ENCODE measurements around the gene FOXE3. TPM values are rescaled to one million over a fixed set of nuclear protein-coding genes. Genes with fewer than 3 reads are reported as not detected.

The FOXE3 gene
- total and polyA plus RNA-seq, 10 of the 15 experiments (the other 5 are each of a cell fraction or from before 2014, with no cell fraction given) = 0.13 TPM; not detected in 9

DNA sequence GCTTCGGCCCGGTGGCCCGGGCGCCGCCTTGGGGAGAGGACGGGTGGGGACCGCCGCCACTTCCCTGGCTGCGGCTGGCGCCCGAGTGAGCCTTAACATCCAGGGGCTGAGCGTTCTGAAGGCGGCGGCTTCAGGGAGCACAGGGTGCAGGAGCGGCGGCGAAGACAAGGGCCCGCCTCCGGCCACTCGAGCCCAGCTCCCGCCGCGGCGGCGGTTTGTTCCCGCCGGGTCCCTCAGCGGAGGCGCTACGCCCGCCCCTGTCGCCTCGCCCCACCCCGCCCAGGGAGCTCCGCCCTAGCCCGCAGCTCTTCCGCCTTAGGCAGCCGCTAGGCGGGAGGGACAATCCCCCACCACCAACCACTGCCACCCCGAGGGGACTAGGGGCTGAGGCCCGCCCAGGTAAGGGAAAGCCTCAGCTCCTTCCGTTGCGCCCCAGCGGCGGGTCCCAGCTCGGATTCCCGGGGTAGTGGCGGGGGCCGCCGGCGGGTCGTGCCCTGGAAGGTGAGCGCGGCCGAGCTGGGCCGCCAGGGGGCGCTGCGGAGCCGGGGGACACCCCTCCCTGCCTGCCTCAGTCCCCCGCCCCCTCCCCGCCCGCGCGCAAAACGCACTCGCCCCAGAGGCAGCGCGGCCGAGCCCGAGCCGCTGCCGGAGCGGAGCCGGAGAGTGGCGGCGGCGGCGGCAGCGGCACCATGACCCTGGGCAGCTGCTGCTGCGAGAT is 21.5 kb downstream of the FOXE3 start, which contains the start of gene FOXD2:
TSS of gene FOXD2 (plus strand) at position 598 of the 718 bp plus-strand sequence. CDS start at position 690, 92 bp downstream.
- intact Hi-C loops (cut with micrococcal nuclease; ENCODE audit: unreplicated experiment) = loop anchor here (2.0 to 10.0 kb wide), 4 partner anchors 49 to 290 kb away; partner anchors contain the start of gene CMPK1
- H3K27ac ChIP-seq (ENCODE audit: control insufficient read depth, insufficient read depth) = peak within 1 kb of the TSS; percentile 64
- H3K4me1 ChIP-seq (ENCODE audit: control insufficient read depth, insufficient read depth, low read length) = peaks cover 8% of the 10 kb centered on the region
- in situ Hi-C loops (cut with MboI) = no loop called here
- SMC1A ChIA-PET (ENCODE audit: uncharacterized antibody, unreplicated experiment) = interaction anchor here (0.6 to 1.6 kb wide), 7 partner anchors 11 to 290 kb away, joined by 3 to 4 read pairs (median 3); no protein-coding TSS in a partner anchor
- FAIRE-seq (peak; percentile 80), DNase-seq (ENCODE audit: low read depth, low spot score) (peak; percentile 59), ATAC-seq (peak; percentile 84)
- H4K20me1 ChIP-seq (ENCODE audit: control insufficient read depth, insufficient read depth) = no peaks in the 10 kb centered on the region
- BruUV-seq (replicated peaks) = no TSS peak
- H3K27me3 ChIP-seq (replicated peaks in 1 of 2; ENCODE audit: control insufficient read depth in 2 of 2, insufficient read depth in 2 of 2, low read length in 1 of 2) = peaks cover 12 to 14% of the 10 kb centered on the region in 2 experiments
- POLR2A ChIA-PET = interaction anchor here (0.6 to 1.0 kb wide), 9 partner anchors 10 to 996 kb away, joined by 3 to 4 read pairs (median 3); no protein-coding TSS in a partner anchor
- peak within 1 kb of the TSS; percentile 98 for H3K4me2 ChIP-seq (ENCODE audit: control insufficient read depth, insufficient read depth)
- RAD21 ChIA-PET (ENCODE audit: unreplicated experiment) = interaction anchor here (0.7 to 2.1 kb wide), 18 partner anchors 9 to 290 kb away, joined by 3 to 11 read pairs (median 4); partner anchors contain the start of genes CMPK1 and STIL
- peak within 1 kb of the TSS; percentile 77 for H3K9ac ChIP-seq (ENCODE audit: control insufficient read depth, insufficient read depth, low read length)
- peaks cover 2% of the 10 kb centered on the region; the same call in 1 of the 2 replicates for H3K79me2 ChIP-seq (ENCODE audit: control insufficient read depth, insufficient read depth, low read length)
- peak within 1 kb of the TSS; percentile 88 for H3K4me3 ChIP-seq
- under 1% methylated on average over 74 of the region's 80 CpGs for whole genome bisulfite sequencing (ENCODE audit: insufficient coverage, insufficient replicate concordance, low lambda C conversion rate, missing lambda C conversion rate)
- H3K36me3 ChIP-seq (ENCODE audit: control insufficient read depth in 2 of 2, insufficient read depth in 2 of 2, low read length in 1 of 2) = no peaks in the 10 kb centered on the region
- no peaks in the 10 kb centered on the region for H3K9me3 ChIP-seq (replicated peaks; ENCODE audit: control insufficient read depth, insufficient read depth, low read length)
- CTCF ChIA-PET = interaction anchor here (0.6 to 3.3 kb wide), 38 partner anchors 8 to 316 kb away, joined by 3 to 18 read pairs (median 4); no protein-coding TSS in a partner anchor
- H2AFZ ChIP-seq (ENCODE audit: control insufficient read depth, low read depth, low read length) = peak within 1 kb of the TSS; percentile 96
- TF ChIP-seq, protein P1, sequence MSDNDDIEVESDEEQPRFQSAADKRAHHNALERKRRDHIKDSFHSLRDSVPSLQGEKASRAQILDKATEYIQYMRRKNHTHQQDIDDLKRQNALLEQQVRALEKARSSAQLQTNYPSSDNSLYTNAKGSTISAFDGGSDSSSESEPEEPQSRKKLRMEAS (IDR thresholded peaks at IDR 0.05; ENCODE audit: low read depth, low read length) = no peak
- TF ChIP-seq PAX8 (IDR thresholded peaks at IDR 0.05) = no peak
- TF ChIP-seq, protein P2, sequence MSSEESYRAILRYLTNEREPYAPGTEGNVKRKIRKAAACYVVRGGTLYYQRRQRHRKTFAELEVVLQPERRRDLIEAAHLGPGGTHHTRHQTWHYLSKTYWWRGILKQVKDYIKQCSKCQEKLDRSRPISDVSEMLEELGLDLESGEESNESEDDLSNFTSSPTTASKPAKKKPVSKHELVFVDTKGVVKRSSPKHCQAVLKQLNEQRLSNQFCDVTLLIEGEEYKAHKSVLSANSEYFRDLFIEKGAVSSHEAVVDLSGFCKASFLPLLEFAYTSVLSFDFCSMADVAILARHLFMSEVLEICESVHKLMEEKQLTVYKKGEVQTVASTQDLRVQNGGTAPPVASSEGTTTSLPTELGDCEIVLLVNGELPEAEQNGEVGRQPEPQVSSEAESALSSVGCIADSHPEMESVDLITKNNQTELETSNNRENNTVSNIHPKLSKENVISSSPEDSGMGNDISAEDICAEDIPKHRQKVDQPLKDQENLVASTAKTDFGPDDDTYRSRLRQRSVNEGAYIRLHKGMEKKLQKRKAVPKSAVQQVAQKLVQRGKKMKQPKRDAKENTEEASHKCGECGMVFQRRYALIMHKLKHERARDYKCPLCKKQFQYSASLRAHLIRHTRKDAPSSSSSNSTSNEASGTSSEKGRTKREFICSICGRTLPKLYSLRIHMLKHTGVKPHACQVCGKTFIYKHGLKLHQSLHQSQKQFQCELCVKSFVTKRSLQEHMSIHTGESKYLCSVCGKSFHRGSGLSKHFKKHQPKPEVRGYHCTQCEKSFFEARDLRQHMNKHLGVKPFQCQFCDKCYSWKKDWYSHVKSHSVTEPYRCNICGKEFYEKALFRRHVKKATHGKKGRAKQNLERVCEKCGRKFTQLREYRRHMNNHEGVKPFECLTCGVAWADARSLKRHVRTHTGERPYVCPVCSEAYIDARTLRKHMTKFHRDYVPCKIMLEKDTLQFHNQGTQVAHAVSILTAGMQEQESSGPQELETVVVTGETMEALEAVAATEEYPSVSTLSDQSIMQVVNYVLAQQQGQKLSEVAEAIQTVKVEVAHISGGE (CRISPR knock-in tag; IDR thresholded peaks at IDR 0.05) = no peak
- no peak for TF ChIP-seq MYB (IDR thresholded peaks at IDR 0.05; ENCODE audit: borderline replicate concordance, low read depth, low read length)
- TF ChIP-seq, protein P3, sequence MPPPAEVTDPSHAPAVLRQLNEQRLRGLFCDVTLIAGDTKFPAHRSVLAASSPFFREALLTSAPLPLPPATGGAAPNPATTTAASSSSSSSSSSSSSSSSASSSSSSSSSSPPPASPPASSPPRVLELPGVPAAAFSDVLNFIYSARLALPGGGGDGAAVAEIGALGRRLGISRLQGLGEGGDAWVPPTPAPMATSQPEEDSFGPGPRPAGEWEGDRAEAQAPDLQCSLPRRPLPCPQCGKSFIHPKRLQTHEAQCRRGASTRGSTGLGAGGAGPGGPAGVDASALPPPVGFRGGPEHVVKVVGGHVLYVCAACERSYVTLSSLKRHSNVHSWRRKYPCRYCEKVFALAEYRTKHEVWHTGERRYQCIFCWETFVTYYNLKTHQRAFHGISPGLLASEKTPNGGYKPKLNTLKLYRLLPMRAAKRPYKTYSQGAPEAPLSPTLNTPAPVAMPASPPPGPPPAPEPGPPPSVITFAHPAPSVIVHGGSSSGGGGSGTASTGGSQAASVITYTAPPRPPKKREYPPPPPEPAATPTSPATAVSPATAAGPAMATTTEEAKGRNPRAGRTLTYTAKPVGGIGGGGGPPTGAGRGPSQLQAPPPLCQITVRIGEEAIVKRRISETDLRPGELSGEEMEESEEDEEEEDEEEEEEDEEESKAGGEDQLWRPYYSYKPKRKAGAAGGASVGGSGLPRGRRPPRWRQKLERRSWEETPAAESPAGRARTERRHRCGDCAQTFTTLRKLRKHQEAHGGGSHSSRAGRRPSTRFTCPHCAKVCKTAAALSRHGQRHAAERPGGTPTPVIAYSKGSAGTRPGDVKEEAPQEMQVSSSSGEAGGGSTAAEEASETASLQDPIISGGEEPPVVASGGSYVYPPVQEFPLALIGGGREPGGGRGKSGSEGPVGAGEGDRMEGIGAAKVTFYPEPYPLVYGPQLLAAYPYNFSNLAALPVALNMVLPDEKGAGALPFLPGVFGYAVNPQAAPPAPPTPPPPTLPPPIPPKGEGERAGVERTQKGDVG (CRISPR knock-in tag; IDR thresholded peaks at IDR 0.05) = no peak
- no peak for TF ChIP-seq STAT3 (IDR thresholded peaks at IDR 0.05; ENCODE audit: low read depth, low read length)
- no peak for TF ChIP-seq POLR2AphosphoS5 (IDR thresholded peaks at IDR 0.05; ENCODE audit: low read length)
- TF ChIP-seq YY1 (IDR thresholded peaks at IDR 0.05; ENCODE audit: low read depth, low read length) = peak; percentile 46
- no peak for TF ChIP-seq CHD1 (IDR thresholded peaks at IDR 0.05; ENCODE audit: low read depth, low read length)
- TF ChIP-seq CEBPB (IDR thresholded peaks at IDR 0.05; ENCODE audit: borderline replicate concordance in 1 of 2, low read depth in 2 of 2, low read length in 2 of 2) = no peak
- TF ChIP-seq ZSCAN29 (IDR thresholded peaks at IDR 0.05) = no peak
- peak; percentile 61; the same call in 1 of the 2 replicates for TF ChIP-seq NBN (IDR thresholded peaks at IDR 0.05)
- TF ChIP-seq, protein P4, sequence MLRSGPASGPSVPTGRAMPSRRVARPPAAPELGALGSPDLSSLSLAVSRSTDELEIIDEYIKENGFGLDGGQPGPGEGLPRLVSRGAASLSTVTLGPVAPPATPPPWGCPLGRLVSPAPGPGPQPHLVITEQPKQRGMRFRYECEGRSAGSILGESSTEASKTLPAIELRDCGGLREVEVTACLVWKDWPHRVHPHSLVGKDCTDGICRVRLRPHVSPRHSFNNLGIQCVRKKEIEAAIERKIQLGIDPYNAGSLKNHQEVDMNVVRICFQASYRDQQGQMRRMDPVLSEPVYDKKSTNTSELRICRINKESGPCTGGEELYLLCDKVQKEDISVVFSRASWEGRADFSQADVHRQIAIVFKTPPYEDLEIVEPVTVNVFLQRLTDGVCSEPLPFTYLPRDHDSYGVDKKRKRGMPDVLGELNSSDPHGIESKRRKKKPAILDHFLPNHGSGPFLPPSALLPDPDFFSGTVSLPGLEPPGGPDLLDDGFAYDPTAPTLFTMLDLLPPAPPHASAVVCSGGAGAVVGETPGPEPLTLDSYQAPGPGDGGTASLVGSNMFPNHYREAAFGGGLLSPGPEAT (IDR thresholded peaks at IDR 0.05; ENCODE audit: low read depth) = no peak
- TF ChIP-seq NFXL1 (IDR thresholded peaks at IDR 0.05; ENCODE audit: borderline replicate concordance) = no peak
- TF ChIP-seq SMC3 (IDR thresholded peaks at IDR 0.05; ENCODE audit: borderline replicate concordance, low read length) = peak; percentile 20; the same call in 1 of the 2 replicates
